HG03342 (cell line): ENCODE measurements around the gene TMEM217.
"Not testable (repeated sequence)": the region's sequence is repeated elsewhere in the genome, so short reads cannot be mapped to it uniquely, and the experiment has no call there.

Experiments used
- ATAC-seq: cut with Tn5 transposase; IDR thresholded peaks from one replicate; pipeline ENCODE4 v1.9.1; 2021; ENCODE audit warnings: mild to moderate bottlenecking, moderate library complexity; ENCODE audit not compliant: unreplicated experiment

The TMEM217 gene

GRCh38 chr6:37187321-37188022 lies 70.5 kb downstream of the TMEM217 start:
- no peak for ATAC-seq

- not testable (repeated sequence) for ATAC-seq
These were observed 71.8 kb downstream of the TMEM217 start for GRCh38 chr6:37185949-37186720.

DNA sequence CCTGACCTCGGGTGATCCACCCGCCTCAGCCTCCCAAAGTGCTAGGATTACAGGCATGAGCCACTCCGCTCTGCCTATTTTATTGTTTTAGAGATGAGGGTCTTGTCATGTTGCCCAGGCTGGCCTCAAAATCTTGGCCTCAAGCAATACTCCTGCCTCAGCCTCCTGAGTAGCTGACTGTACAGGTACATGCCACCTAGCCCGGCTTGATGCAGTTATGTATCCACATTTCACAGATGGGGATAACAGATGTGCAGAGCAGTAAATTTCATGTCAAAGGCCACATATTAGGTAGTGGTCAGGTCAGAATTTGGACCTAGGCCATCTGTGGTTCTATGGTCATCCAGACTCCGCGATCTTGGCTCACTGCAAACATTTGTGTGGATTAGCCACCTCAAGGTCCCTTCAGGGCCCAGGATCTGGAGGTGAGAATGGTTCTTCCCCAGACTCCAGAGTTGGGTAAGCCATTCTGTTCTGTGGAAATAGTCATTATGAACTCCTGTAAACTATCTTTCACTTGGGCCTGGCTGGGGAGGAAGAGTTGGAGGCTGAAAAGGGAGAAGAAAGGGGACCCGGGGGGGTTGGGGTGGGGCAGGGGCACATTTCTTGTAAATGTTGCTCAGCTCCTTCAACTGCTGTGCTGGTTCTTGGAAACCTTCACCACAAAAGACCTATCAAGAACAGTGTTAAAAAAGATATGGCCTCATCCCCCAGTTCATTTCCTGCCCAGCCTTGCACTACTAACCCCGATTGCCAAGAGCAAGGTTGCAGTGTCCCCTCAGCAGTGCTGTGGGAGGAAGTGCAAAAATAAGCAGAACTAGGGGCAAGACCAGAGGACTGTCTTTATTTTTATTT lies 75.0 kb downstream of the TMEM217 start:
- ATAC-seq: no peak

GRCh38 chr6:37180610-37181009 lies 77.3 kb downstream of the TMEM217 start:
- ATAC-seq: not testable (repeated sequence)

DNA sequence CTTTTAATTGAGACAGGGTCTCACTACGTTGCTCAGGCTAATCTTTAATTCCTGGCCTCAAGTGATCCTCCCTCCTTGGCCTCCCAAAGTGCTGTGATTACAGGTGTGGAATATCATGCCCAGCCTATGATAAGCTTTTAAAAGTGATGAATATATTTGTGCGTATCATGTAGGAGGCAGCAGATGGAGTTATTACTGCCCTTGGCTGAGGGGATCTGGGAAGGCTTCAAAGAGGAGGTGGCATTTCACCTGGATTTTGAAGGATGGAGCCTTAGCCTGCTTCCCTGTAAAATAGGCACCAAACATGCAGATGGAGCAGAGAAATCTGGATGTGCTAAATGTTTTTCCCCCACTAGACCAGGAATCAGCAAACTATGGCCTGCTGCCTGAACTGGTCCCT lies 77.9 kb downstream of the TMEM217 start:
- no peak for ATAC-seq

- no peak for ATAC-seq
These were observed 79.9 kb downstream of the TMEM217 start for GRCh38 chr6:37177935-37178517.

DNA sequence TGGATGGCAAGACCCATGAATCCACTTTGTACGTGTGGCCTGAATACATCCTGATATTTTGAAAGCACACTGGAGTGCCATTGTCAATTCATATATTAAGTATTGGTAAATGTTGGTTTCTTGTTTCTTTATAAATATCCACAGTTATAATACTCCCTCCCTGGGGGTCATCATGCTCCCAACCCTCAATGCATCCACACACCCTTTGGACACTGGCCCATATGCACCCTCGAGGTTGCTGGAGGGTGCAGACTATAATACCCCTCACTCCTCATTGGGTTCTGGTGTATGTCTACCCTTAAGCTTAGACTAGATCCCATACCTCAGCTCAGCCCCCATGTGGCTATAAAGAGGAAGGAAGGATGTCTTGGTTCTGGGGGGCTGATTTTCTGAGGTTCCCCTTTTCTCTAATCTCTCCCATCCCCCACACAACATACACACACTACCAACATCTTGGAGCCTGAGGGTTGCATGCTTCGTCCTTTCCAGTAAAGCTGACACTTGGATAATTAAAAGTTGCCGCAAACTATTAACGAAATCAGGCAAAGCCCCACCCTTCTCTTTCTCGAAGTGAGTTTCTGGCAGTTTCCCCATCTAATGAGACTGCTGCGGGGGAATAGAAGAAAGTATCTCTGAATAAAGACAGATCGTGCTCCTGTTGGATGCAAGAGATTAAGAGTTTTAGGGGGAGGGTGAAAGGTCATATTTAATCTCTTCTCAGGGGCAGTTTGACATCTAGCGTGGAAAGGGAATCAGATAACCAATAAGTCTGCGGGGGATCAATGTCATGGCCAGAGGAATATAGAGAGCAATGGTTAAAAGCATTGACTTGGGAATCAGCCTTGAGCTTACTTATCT lies 80.6 kb downstream of the TMEM217 start:
- no peak for ATAC-seq

DNA sequence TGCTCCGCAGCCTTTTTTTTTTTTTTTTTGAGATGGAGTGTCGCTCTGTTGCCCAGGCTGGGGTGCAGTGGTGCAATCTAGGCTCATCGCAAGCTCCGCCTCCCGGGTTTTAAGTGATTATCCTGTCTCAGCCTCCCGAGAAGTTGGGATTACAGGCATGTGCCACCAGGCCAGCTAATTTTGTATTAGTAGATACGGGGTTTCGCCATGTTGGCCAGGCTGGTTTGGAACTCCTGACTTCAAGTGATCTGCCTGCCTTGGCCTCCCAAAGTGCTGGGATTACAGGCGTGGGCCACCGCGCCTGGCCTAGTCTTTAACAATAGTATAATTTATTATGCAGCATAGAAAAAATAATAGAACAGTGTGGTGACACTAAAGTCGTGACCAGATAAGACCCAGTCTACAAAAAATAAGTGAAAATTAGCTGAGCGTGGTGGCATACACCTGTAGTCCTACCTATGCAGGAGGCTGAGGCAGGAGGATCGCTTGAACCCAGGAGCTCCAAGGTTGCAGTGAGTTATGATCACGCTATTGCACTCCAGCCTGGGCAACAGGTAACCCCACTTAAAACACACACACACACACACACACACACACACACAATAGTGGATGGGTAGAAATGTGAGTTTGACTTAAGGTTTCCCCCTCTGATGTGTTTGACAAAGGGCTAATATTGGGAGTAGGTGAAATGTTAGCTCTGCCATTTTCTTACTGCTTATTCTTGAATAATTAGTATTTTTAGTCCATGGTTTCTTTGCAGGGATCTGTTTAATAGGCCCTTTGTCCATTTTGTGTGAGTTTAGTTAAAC lies 81.5 kb downstream of the TMEM217 start:
- ATAC-seq: no peak

DNA sequence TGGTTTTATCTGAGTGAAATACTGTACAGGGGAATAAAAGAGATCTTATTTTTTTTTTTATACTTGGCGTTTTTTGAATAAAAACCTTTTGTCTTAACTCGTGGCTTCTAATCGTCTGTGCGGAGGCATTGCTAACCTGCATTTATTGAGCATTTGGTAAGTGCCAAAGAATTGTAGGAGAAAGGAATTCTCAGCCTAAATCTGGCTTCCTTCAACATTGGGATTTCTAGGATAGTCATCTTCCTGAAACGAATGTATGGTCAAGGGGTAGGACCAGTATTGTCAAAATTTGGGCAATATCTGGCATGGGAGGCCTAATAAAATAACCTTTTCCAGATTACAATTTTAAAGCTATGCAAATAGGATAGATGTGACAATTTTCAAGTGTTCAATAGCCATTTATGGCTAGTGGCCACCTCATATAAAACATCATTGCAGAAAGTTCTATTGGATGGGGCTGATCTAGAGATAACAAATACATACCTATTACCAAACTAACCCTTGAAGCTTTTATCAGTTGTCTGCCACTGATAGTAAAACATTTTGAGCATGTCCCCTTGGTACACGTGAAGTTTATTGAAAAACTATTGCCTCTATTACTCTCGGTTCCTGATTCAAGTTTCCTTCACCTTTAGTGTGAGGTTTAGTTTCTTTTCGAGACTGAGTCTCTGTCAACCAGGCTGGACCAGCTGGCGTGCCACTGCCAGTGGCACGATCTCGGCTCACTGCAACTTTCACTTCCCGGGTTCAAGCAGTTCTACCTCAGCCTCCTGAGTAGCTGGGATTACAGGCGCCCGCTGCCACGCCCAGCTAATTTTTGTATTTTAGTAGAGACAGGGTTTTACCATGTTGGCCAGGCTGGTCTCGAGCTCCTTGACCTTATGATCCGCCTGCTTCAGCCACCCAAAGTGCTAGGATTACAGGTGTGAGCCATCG lies 82.3 kb downstream of the TMEM217 start:
- ATAC-seq: no peak

GRCh38 chr6:37174515-37175331 lies 83.2 kb downstream of the TMEM217 start:
- no peak for ATAC-seq

- no peak for ATAC-seq
These were observed 83.8 kb downstream of the TMEM217 start for GRCh38 chr6:37174196-37174514.

GRCh38 chr6:37173493-37174195 lies 84.3 kb downstream of the TMEM217 start:
- no peak for ATAC-seq

DNA sequence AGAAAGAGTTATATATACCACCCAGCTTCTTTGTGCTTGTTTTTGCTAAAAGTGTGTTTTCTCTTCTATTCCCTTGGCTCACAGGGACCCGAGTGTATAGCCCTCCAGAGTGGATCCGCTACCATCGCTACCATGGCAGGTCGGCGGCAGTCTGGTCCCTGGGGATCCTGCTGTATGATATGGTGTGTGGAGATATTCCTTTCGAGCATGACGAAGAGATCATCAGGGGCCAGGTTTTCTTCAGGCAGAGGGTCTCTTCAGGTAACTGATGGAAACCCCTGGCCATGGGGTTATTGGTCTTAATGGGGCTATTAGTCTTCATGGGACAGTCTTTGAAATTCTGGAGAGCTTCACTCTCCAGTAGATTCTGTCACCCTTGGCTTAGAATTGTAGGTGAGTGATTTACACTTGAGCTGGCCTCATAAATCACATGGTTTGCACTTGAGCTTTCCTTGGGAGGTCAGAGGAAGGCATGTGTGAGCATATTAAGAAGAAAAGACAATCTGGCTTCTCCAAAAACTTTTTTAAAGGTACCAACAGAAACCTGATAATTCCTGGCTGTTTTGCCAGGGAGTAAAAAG lies 84.9 kb downstream of the TMEM217 start:
- no peak for ATAC-seq

DNA sequence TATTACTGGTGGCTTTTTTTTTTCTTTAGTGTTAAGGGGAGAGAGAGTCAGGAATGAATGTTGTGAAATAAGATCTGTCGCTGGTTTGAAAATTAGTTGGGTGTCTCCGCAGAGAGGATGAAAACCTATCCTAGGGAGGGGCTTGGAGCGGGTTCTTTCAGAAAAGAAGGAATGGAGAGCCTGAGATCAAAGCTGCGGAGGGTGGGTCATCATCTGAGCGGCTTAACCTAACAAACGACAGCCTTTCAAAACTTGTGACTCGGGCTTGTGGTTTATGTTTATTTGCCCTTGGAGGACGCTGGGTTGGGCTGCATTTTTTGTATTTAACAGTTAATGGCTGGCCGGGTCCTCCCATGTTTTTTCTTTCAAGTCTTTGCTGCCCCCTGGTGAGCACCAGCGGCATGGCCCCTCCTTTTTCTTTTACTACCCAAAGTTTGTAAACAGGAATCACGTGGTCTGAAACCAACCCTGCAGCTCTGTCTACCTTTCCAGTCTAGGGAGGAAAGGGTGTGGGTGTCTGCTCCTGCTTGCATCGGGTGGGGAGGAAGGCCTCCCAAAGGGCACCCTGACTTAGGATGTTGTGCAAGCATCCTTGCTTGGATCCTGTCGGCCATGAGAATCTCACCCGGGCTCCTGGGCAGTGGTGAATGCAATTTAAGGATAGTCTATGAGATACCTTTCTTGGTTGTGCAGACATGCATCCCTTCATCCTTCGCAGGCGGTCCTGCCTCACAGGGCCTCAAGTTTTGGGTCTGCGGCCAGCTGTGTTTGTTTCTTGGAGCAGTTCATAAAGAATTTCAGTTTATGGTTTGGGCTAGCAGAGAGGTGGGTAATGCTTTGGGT lies 85.8 kb downstream of the TMEM217 start:
- no peak for ATAC-seq

DNA sequence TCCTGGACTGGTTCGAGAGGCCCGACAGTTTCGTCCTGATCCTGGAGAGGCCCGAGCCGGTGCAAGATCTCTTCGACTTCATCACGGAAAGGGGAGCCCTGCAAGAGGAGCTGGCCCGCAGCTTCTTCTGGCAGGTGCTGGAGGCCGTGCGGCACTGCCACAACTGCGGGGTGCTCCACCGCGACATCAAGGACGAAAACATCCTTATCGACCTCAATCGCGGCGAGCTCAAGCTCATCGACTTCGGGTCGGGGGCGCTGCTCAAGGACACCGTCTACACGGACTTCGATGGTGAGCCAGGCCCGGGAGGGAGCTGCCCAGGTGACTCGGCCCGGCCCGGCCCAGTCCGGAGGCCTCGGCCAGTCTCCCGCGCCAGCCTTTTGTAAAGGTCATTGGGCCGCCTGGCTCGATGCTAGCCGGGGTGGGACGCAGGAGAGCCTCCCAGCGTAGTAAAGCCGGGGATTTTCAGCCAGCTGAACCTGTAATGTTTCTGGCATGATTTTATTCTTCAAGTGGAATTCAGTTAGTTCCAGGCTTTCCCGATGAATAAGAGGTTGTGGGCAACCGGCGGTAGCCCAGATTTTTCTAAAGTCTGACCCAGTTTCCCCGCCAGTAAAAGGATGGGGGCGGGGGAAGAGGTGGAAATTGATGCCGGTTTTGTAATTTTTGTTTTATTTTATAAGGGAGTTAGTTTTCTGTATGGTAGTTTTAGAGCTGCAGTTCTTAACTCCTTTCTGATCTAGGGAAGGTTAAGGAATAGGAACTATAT lies 86.6 kb downstream of the TMEM217 start:
- no peak for ATAC-seq
